GM20000 (cell line): ENCODE data around the gene PTPRR.

ENCODE experiments used
- DNase-seq: peaks from one replicate; pipeline ENCODE4 v3.0.0; 2012; ENCODE audit warnings: low spot score
- CTCF ChIP-seq: IDR thresholded peaks from 2 replicates; pipeline ENCODE4 v1.5.1; 2012; ENCODE audit warnings: mild to moderate bottlenecking, control low read depth; ENCODE audit errors: extremely low read depth, missing control alignments

Gene PTPRR

GRCh38 chr12:70722584-70723343 lies 197.8 kb downstream of the PTPRR start:
- no peak for TF ChIP-seq CTCF
- DNase-seq: no peak

GRCh38 chr12:70721656-70722357 lies 198.7 kb downstream of the PTPRR start:
- no peak for DNase-seq
- no peak for TF ChIP-seq CTCF

GRCh38 chr12:70721216-70721615 lies 199.3 kb downstream of the PTPRR start:
- no peak for DNase-seq
- TF ChIP-seq CTCF: no peak

- peak; percentile 36 for DNase-seq
- TF ChIP-seq CTCF: peak; percentile 66
Observed at GRCh38 chr12:70719672-70720420, 200.7 kb downstream of the PTPRR start.

- no peak for DNase-seq
- TF ChIP-seq CTCF: no peak
Observed at GRCh38 chr12:70719071-70719470, 201.5 kb downstream of the PTPRR start.

- no peak for DNase-seq
- no peak for TF ChIP-seq CTCF
Observed at GRCh38 chr12:70711831-70712230, 208.7 kb downstream of the PTPRR start.

- no peak for DNase-seq
- TF ChIP-seq CTCF: no peak
Observed at GRCh38 chr12:70709022-70709421, 211.5 kb downstream of the PTPRR start.
